Right lobe of liver (tissue), 6 donors: ENCODE results near the gene RSF1. TPM values are rescaled to one million over a fixed set of nuclear protein-coding genes. Genes with fewer than 3 reads are reported as not detected.

Source experiments
- ATAC-seq, 4 donors: fragments of 200-7000 bp; cut with Tn5 transposase; one replicate each; pipeline ENCODE4 v1.9.1; 2020; ENCODE audit warnings: mild to moderate bottlenecking in 4 of 4, moderate library complexity in 4 of 4
- DNase-seq, 3 donors: peaks; one replicate each; pipeline ENCODE4 v3.0.0-alpha.2; 2020
- H3K27ac ChIP-seq, 3 donors: fragments of 200-600 bp; one replicate each; pipeline ENCODE4 v1.8.0; 2022
- H3K27me3 ChIP-seq, 2 donors: fragments of 200-600 bp; one replicate each; pipeline ENCODE4 v1.8.0; 2022
- H3K36me3 ChIP-seq, 4 donors: fragments of 200-600 bp; sonication (generic) in 1 of 4; one replicate each; pipeline versions ENCODE4 v1.5.1 to v1.8.0; 2017 to 2022; ENCODE audit warnings: control low read depth in 1 of 4
- H3K4me1 ChIP-seq, 4 donors: fragments of 200-600 bp; sonication (generic) in 1 of 4; one replicate each; pipeline versions ENCODE4 v1.5.1 to v1.8.0; 2017 to 2022; ENCODE audit warnings: control low read depth in 1 of 4
- H3K4me3 ChIP-seq, 3 donors: fragments of 200-600 bp; one replicate each; pipeline ENCODE4 v1.8.0; 2022
- H3K9me3 ChIP-seq, 4 donors: fragments of 200-600 bp; sonication (generic) in 1 of 4; one replicate each; pipeline versions ENCODE4 v1.5.1 to v1.8.0; 2017 to 2022; ENCODE audit warnings: control low read depth in 1 of 4
- CTCF ChIP-seq, 4 donors: fragments of 200-600 bp in 3 of 4; fragments of 450-650 bp in 1 of 4; IDR thresholded peaks; one replicate each; pipeline versions ENCODE4 v1.5.1 to v1.8.0; 2016 to 2022; ENCODE audit warnings: antibody characterized with exemption in 4 of 4, mild to moderate bottlenecking in 2 of 4
- POLR2A ChIP-seq: fragments of 450-650 bp; IDR thresholded peaks from one replicate; pipeline ENCODE4 v1.6.1; 2017; ENCODE audit warnings: antibody characterized with exemption, mild to moderate bottlenecking
- WGBS: methylation state at CpG from one replicate; pipeline ENCODE4 v1.1.6; 2018; ENCODE audit warnings: low coverage, low lambda C conversion rate; ENCODE audit not compliant: insufficient coverage; ENCODE audit errors: missing lambda C conversion rate; 5-methylcytosine and 5-hydroxymethylcytosine counted together
- intact Hi-C, 2 donors: fragments of 100-400 bp; cut with DNase I; formaldehyde crosslinking; loops; one replicate each; pipeline versions ENCODE4 v1.11.2 to v1.14.1; 2022
- total RNA-seq, 6 experiments: library from RNA; depleted of rRNA in 2 of 6; stranded (reverse); fragments of >200 nt in 2 of 6; fragmentation: NEBNext Ultra II Directional in 3 of 6; extraction: Animal tissue kit (Norgen Biotek cat#: 25700) in 3 of 6; gene quantifications; one replicate each; pipeline versions ENCODE4 v1.1.0 to v1.2.4, GENCODE V29; 2016 to 2023
- donor health status: DM: no; HTN: yes; CAD: no.
- donor health status: DM: no; HTN: no; CAD: no.
- donor health status: DM: no; HTN: no; CAD: no.
- donor health status: DM: no; HTN: yes; CAD: no.
- donor health status: DM: no; HTN: yes; CAD: no.

RSF1 gene
- total RNA-seq, 6 experiments from 2014 or later: 8.4 to 23.0 (median 20.6) TPM

- TF ChIP-seq POLR2A: no peak
- no peak for TF ChIP-seq CTCF (IDR thresholded peaks at IDR 0.05)
These were observed 71.3 kb downstream of the RSF1 start for GRCh38 chr11:77749232-77749631.

GRCh38 chr11:77748266-77748665 is 72.3 kb downstream of the RSF1 start:
- TF ChIP-seq CTCF (IDR thresholded peaks at IDR 0.05): no peak
- no peak for TF ChIP-seq POLR2A
- 60% methylated on average over 5 of the region's 5 CpGs for WGBS
- no peak for DNase-seq
- H3K36me3 ChIP-seq: no peaks in the 10 kb centered on the region
- no peaks in the 10 kb centered on the region for H3K9me3 ChIP-seq
- H3K27me3 ChIP-seq: no peaks in the 10 kb centered on the region
- intact Hi-C loops: no loop called here
- H3K4me1 ChIP-seq: peaks cover 0 to 7% (median 2%) of the 10 kb centered on the region in 4 donors
- no peak overlapping the region for H3K4me3 ChIP-seq
- H3K27ac ChIP-seq: no peak overlapping the region
- no peak for ATAC-seq

More at GRCh38 chr11:77749232-77749631, 71.3 kb downstream of the RSF1 start:
- peaks cover 0 to 7% (median 2%) of the 10 kb centered on the region in 4 donors for H3K4me1 ChIP-seq
- no peak overlapping the region for H3K27ac ChIP-seq
- intact Hi-C loops: no loop called here
- no peaks in the 10 kb centered on the region for H3K9me3 ChIP-seq
- no peaks in the 10 kb centered on the region for H3K36me3 ChIP-seq
- ATAC-seq (no peak), DNase-seq (no peak)
- WGBS: 80% methylated on average over 5 of the region's 5 CpGs
- no peaks in the 10 kb centered on the region for H3K27me3 ChIP-seq
- H3K4me3 ChIP-seq: no peak overlapping the region

GRCh38 chr11:77747381-77747969 is 73.0 kb downstream of the RSF1 start:
- H3K36me3 ChIP-seq: no peaks in the 10 kb centered on the region
- peaks cover 0 to 7% (median 2%) of the 10 kb centered on the region in 4 donors for H3K4me1 ChIP-seq
- 86% methylated on average over 3 of the region's 3 CpGs for WGBS
- intact Hi-C loops: no loop called here
- DNase-seq (no peak), ATAC-seq (no peak)
- no peak for TF ChIP-seq POLR2A
- H3K4me3 ChIP-seq: no peak overlapping the region
- no peak overlapping the region for H3K27ac ChIP-seq
- H3K27me3 ChIP-seq: no peaks in the 10 kb centered on the region
- no peaks in the 10 kb centered on the region for H3K9me3 ChIP-seq

GRCh38 chr11:77736473-77736872 is 84.0 kb downstream of the RSF1 start:
- intact Hi-C loops: no loop called here
- Histone ChIP-seq H3K4me3 (no peak overlapping the region), H3K4me1 (no peaks in the 10 kb centered on the region), H3K27ac (no peak overlapping the region), H3K36me3 (no peaks in the 10 kb centered on the region), H3K27me3 (no peaks in the 10 kb centered on the region), H3K9me3 (no peaks in the 10 kb centered on the region)
- 95% methylated on average over 2 of the region's 2 CpGs for WGBS
- TF ChIP-seq POLR2A (no peak), CTCF (IDR thresholded peaks at IDR 0.05) (no peak)
- ATAC-seq (no peak), DNase-seq (no peak)

- H3K4me1 ChIP-seq: no peaks in the 10 kb centered on the region
- H3K36me3 ChIP-seq: peaks cover 0 to 3% (median 0%) of the 10 kb centered on the region in 4 donors
- no peak overlapping the region for H3K27ac ChIP-seq
- no peak for TF ChIP-seq POLR2A
- peak in 1 of 4 donors; percentile 35 for ATAC-seq
- no peak overlapping the region for H3K4me3 ChIP-seq
- H3K27me3 ChIP-seq: no peaks in the 10 kb centered on the region
- 96% methylated on average over 16 of the region's 26 CpGs for WGBS
- no peak for DNase-seq
- H3K9me3 ChIP-seq: no peaks in the 10 kb centered on the region
- intact Hi-C loops: no loop called here
These were observed 85.6 kb downstream of the RSF1 start for GRCh38 chr11:77734890-77735289.
